ENCODE results near the gene ALOX5AP.

- TF ChIP-seq GATA2 (IDR thresholded peaks at IDR 0.05; ENCODE audit: low read depth, low read length) (peak; percentile 22; the same call in 1 of the 2 replicates), GATA3 (IDR thresholded peaks at IDR 0.05; ENCODE audit: low read depth, low read length) (no peak)
Observed at GRCh38 chr13:30791354-30792001, 56.1 kb downstream of the ALOX5AP start.

Measured in SH-SY5Y (cell line).